AG04449 (cell line): ENCODE results near the gene SEMA3C.

Source experiments
- CTCF ChIA-PET: fragments of 350-600 bp; formaldehyde crosslinking; extraction: SDS; loops from one replicate; lab custom pipeline; 2021; ENCODE audit warnings: antibody characterized with exemption; lab: Yijun Ruan, JAX
- POLR2A ChIA-PET: fragments of 400-600, 350-600 bp; formaldehyde crosslinking; extraction: SDS; loops from one replicate; lab custom pipeline; 2020; ENCODE audit warnings: antibody characterized with exemption, inconsistent platforms; lab: Yijun Ruan, JAX
- DNase-seq: peaks from one replicate; pipeline ENCODE4 v3.0.0-alpha.2; 2010; ENCODE audit warnings: low read depth, low spot score
- H3K4me3 ChIP-seq: 2 replicates; pipeline ENCODE4 v1.5.1; 2011; ENCODE audit warnings: low read depth, mild to moderate bottlenecking, control low read depth, low read length
- TF ChIP-seq, protein P1 (sequence below): IDR thresholded peaks from one replicate; pipeline ENCODE4 v1.5.1; 2011; ENCODE audit warnings: mild to moderate bottlenecking, moderate library complexity, low read length, control low read depth, inconsistent platforms; ENCODE audit not compliant: insufficient read depth; ENCODE audit errors: missing control alignments

The SEMA3C gene

DNA sequence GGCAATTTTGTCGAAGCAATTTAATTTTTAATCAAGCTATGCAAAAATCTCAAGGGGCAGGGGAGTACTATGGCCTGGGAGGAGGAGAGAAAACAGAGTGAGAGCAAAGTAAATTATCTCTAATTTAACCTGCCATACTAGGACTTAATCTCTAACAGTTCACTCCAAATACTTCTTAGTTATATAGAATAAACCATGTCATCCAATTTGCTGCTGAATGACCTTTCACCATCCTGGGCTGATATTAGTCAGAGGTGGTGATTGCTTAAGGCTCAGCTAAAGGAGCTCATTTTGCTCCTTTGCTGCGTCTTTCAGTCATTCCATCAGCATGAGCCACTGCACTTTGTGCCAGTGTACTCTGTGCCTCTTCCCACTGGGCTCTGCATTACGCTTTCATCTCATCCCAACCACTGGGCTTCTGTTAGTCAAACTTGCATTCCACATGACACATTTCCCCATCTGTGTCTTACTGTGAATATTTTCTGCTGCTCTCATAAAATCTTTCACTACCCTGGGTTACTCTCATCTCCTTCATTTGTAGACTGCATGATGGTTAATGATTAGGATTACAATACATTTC lies 196.1 kb downstream of the SEMA3C start:
- POLR2A ChIA-PET, result interaction anchor here (0.6 to 1.9 kb wide), 5 partner anchors 18 to 282 kb away, joined by 3 to 6 read pairs (median 3); partner anchors contain the start of gene SEMA3C
- TF ChIP-seq, protein P1, sequence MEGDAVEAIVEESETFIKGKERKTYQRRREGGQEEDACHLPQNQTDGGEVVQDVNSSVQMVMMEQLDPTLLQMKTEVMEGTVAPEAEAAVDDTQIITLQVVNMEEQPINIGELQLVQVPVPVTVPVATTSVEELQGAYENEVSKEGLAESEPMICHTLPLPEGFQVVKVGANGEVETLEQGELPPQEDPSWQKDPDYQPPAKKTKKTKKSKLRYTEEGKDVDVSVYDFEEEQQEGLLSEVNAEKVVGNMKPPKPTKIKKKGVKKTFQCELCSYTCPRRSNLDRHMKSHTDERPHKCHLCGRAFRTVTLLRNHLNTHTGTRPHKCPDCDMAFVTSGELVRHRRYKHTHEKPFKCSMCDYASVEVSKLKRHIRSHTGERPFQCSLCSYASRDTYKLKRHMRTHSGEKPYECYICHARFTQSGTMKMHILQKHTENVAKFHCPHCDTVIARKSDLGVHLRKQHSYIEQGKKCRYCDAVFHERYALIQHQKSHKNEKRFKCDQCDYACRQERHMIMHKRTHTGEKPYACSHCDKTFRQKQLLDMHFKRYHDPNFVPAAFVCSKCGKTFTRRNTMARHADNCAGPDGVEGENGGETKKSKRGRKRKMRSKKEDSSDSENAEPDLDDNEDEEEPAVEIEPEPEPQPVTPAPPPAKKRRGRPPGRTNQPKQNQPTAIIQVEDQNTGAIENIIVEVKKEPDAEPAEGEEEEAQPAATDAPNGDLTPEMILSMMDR, result no peak
- CTCF ChIA-PET, result interaction anchor here (0.7 kb wide), 2 partner anchors 14 to 19 kb away, joined by 3 to 4 read pairs; no protein-coding TSS in a partner anchor
- DNase-seq, result peak; percentile 99
- no peak overlapping the region for H3K4me3 ChIP-seq

DNA sequence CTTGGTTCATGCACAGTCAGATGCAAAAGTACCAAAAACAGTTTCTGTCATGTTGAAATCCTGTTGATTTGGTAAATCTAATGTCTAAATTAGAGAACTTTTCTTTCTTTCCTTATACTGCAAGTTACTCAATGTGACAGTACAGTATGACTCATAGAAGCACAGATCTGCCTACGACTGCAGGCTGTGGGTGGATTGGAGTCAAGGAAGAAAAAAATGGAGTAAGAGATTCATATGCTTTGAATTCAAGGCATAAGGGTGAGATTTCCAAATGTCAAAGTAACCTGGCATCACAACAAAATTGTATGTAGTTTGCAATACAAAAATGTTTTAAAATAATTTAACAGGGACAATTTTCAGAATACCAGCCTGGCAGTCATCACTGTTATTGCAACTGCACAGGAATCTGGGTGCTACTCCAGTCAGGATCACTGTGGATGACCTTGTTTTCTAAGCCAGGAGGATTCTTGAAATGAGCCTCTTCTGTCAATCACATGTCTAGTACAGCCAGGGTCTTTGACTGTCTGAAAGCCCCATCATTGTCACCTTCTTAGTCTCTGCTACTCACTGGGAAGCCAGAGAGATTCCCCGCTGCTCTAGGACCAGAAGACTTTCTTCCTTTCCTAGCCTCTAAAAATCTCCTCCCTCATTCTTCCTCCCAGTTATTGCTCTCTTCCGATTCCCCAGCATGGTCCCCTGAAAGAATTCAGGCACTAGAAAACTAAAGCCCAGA lies 196.8 kb downstream of the SEMA3C start:
- H3K4me3 ChIP-seq, result no peak overlapping the region
- DNase-seq, result no peak
- ChIA-PET POLR2A (interaction anchor here (1.0 to 1.9 kb wide), 3 partner anchors 19 to 197 kb away, joined by 3 to 6 read pairs (median 3); partner anchors contain the start of gene SEMA3C), CTCF (interaction anchor here (0.7 kb wide), 1 partner anchor 14 kb away, joined by 3 read pairs; no protein-coding TSS in a partner anchor)
- TF ChIP-seq, protein P1, result no peak

DNA sequence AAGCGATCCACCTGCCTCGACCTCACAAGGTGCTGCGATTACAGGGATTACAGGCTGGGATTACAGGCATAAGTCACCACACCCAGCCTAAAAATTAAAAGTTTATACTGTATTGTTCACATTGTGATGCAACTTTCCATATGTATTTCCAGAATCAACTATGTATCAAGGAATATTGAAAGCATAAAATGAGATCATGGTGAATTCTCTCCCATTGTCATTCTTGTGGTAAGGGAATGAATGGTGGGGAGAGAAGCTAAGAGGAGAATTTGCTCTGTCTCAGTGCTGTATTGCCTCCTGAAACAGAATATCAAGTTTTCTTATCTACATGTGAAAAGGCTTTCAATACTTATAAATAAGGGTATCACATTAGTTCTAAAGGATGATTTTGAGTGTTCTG lies 198.7 kb downstream of the SEMA3C start:
- POLR2A ChIA-PET, result no interaction called here
- CTCF ChIA-PET, result no interaction called here
- TF ChIP-seq, protein P1, result no peak
- no peak overlapping the region for H3K4me3 ChIP-seq
- no peak for DNase-seq

DNA sequence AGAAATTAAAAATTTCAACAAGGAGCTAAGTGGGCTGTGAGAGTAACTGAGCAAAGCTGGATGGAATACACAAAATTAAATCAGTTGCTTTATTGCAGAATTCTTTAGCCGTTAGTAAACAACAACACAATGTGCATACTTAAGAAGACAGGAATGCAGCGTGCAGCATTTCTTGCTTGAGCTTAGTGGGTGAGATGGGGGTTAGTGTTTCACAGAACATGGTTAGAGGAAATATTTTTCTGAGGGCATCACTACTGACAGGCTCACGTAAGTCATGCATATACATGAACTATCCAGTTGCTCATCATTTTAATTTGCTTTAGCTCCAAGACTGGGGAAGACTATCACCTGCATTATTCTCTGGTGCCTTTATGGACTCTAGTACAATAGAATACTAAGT lies 199.6 kb downstream of the SEMA3C start:
- TF ChIP-seq, protein P1, result no peak
- peak; percentile 79 for DNase-seq
- CTCF ChIA-PET, result no interaction called here
- POLR2A ChIA-PET, result interaction anchor here (1.0 kb wide), 1 partner anchor 22 kb away, joined by 3 read pairs; no protein-coding TSS in a partner anchor
- H3K4me3 ChIP-seq, result no peak overlapping the region

DNA sequence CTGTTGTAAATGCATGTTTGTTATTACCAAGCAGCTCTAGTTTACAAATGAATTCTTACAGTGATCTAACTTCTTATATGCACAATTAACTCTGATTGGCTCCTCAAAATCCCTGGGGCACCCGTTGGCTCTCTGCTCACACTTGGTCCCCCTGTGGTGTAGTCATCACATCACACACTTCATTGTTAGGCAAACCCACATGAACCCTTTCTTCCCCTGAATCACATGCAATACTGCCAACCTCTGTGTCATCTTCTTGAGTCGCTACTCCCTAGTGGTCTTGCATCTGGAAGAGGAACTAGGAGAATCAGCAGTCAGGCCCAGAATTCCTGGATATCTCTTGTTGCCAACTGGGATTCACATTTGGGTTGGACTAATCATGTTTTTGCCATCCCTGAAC lies 207.3 kb downstream of the SEMA3C start:
- POLR2A ChIA-PET, result no interaction called here
- DNase-seq, result no peak
- H3K4me3 ChIP-seq, result no peak overlapping the region
- TF ChIP-seq, protein P1, result no peak
- CTCF ChIA-PET, result interaction anchor here (0.9 to 1.4 kb wide), 2 partner anchors 12 to 745 kb away, joined by 3 to 4 read pairs; no protein-coding TSS in a partner anchor

DNA sequence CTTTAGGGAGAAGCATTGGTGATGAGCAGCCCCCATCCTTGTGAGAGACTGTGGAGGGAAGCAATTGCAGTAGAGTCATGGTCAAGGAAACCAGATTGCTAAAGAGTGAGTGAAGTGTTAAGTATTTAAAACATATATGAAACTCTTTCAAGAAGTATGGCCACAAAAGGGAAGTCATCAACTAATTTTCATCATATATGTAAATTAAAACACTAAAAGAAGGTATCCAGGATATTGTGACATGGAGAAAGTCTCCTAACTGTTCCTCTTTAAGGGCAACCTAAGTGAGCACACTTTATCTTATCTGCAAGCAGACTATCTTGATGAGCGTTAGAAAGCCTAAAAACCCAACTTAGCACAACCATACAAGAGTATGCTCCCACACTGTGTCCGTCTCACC lies 210.7 kb downstream of the SEMA3C start:
- ChIA-PET POLR2A (no interaction called here), CTCF (interaction anchor here (0.6 to 1.3 kb wide), 2 partner anchors 9 to 14 kb away, joined by 3 read pairs; no protein-coding TSS in a partner anchor)
- no peak for DNase-seq
- TF ChIP-seq, protein P1, result no peak
- no peak overlapping the region for H3K4me3 ChIP-seq
